CD4-positive, alpha-beta memory T cell (primary cell): ENCODE measurements around the gene ANKRD17. TPM values are rescaled to one million over a fixed set of nuclear protein-coding genes. Genes with fewer than 3 reads are reported as not detected.
A peak's percentile ranks its signal among the peaks of the same experiment; 100 is the strongest.
"Not testable (repeated sequence)": the region's sequence is repeated elsewhere in the genome, so short reads cannot be mapped to it uniquely, and the experiment has no call there.

Experiments
- CTCF ChIA-PET: fragments of 350-600 bp; sonication (Branson Sonifier 250); formaldehyde crosslinking; loops from one replicate; lab custom pipeline; 2021; ENCODE audit warnings: inconsistent platforms; ENCODE audit not compliant: partially characterized antibody; lab: Charles Lee
- POLR2A ChIA-PET: fragments of 350-600 bp; sonication (Branson Sonifier 250); formaldehyde crosslinking; loops from one replicate; lab custom pipeline; 2021; ENCODE audit not compliant: partially characterized antibody; lab: Charles Lee
- DNase-seq, 5 donors: peaks; one replicate each; pipeline versions ENCODE4 v3.0.0 to v3.0.0-alpha.2; 2020 to 2022; ENCODE audit warnings: mixed read lengths in 1 of 5
- H3K27ac ChIP-seq: one replicate; pipeline ENCODE4 v1.7.0; 2013; ENCODE audit warnings: low read depth, low read length
- H3K27me3 ChIP-seq: 2 replicates; pipeline ENCODE4 v1.7.0; 2013; ENCODE audit warnings: mild to moderate bottlenecking, low read length, moderate library complexity; ENCODE audit not compliant: insufficient read depth
- H3K36me3 ChIP-seq: 2 replicates; pipeline ENCODE4 v1.7.0; 2013; ENCODE audit warnings: mild to moderate bottlenecking, low read length, moderate library complexity; ENCODE audit not compliant: insufficient read depth
- H3K4me1 ChIP-seq: 2 replicates; pipeline ENCODE4 v1.7.0; 2013; ENCODE audit warnings: mild to moderate bottlenecking, low read length, moderate library complexity; ENCODE audit not compliant: insufficient read depth
- H3K4me3 ChIP-seq, 2 donors: one replicate each; pipeline ENCODE4 v1.7.0; 2013; ENCODE audit warnings: low read length in 2 of 2, mild to moderate bottlenecking in 1 of 2
- H3K9me3 ChIP-seq, 2 donors: one replicate each; pipeline ENCODE4 v1.7.0; 2013; ENCODE audit warnings: low read length in 2 of 2, control low read depth in 1 of 2; ENCODE audit not compliant: control insufficient read depth in 1 of 2
- H3K27ac Mint-ChIP-seq, 7 donors: one replicate each; pipeline ENCODE4 v1.8.0; 2020 to 2021; ENCODE audit warnings: mixed read lengths in 7 of 7, mild to moderate bottlenecking in 6 of 7, inconsistent platforms in 3 of 7, moderate library complexity in 3 of 7
- H3K27me3 Mint-ChIP-seq, 2 donors: one replicate each; pipeline ENCODE4 v1.8.0; 2020 to 2021; ENCODE audit warnings: mixed read lengths in 2 of 2
- H3K36me3 Mint-ChIP-seq, 2 donors: one replicate each; pipeline ENCODE4 v1.8.0; 2020 to 2021; ENCODE audit warnings: mixed read lengths in 2 of 2, inconsistent platforms in 1 of 2, mild to moderate bottlenecking in 1 of 2
- H3K4me1 Mint-ChIP-seq, 4 donors: one replicate each; pipeline ENCODE4 v1.8.0; 2020 to 2021; ENCODE audit warnings: mixed read lengths in 4 of 4, mild to moderate bottlenecking in 1 of 4
- H3K4me3 Mint-ChIP-seq, 8 donors: one replicate each; pipeline ENCODE4 v1.8.0; 2020 to 2021; ENCODE audit warnings: mixed read lengths in 8 of 8, mild to moderate bottlenecking in 7 of 8, moderate library complexity in 6 of 8, inconsistent platforms in 3 of 8
- H3K9me3 Mint-ChIP-seq, 8 donors: one replicate each; pipeline ENCODE4 v1.8.0; 2020 to 2021; ENCODE audit warnings: mixed read lengths in 8 of 8, mild to moderate bottlenecking in 5 of 8, inconsistent platforms in 3 of 8, moderate library complexity in 1 of 8
- intact Hi-C: fragments of 100-400 bp; cut with micrococcal nuclease; formaldehyde crosslinking; loops from one replicate; pipeline ENCODE4 v1.15.1; 2023
- polyA plus RNA-seq, 2 donors: library from polyadenylated mRNA; unstranded; fragments of 300-500 nt; fragmentation: Illumina TruSeq; gene quantifications; one replicate each; pipeline ENCODE4 v1.2.3, GENCODE V29; 2021
- total RNA-seq, 2 experiments: library from RNA; stranded (reverse); gene quantifications; one replicate each; pipeline ENCODE4 v1.2.3, GENCODE V29; 2021

The ANKRD17 gene, protein sequence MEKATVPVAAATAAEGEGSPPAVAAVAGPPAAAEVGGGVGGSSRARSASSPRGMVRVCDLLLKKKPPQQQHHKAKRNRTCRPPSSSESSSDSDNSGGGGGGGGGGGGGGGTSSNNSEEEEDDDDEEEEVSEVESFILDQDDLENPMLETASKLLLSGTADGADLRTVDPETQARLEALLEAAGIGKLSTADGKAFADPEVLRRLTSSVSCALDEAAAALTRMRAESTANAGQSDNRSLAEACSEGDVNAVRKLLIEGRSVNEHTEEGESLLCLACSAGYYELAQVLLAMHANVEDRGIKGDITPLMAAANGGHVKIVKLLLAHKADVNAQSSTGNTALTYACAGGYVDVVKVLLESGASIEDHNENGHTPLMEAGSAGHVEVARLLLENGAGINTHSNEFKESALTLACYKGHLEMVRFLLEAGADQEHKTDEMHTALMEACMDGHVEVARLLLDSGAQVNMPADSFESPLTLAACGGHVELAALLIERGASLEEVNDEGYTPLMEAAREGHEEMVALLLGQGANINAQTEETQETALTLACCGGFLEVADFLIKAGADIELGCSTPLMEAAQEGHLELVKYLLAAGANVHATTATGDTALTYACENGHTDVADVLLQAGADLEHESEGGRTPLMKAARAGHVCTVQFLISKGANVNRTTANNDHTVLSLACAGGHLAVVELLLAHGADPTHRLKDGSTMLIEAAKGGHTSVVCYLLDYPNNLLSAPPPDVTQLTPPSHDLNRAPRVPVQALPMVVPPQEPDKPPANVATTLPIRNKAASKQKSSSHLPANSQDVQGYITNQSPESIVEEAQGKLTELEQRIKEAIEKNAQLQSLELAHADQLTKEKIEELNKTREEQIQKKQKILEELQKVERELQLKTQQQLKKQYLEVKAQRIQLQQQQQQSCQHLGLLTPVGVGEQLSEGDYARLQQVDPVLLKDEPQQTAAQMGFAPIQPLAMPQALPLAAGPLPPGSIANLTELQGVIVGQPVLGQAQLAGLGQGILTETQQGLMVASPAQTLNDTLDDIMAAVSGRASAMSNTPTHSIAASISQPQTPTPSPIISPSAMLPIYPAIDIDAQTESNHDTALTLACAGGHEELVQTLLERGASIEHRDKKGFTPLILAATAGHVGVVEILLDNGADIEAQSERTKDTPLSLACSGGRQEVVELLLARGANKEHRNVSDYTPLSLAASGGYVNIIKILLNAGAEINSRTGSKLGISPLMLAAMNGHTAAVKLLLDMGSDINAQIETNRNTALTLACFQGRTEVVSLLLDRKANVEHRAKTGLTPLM (N-terminal part only)
- total RNA-seq (10 to 100 TPM; 58.4 to 58.7 TPM), polyA plus RNA-seq (10 to 100 TPM in 1 of 2 donors, 1 to 10 TPM in 1; 7.9 to 15.8 TPM)

DNA sequence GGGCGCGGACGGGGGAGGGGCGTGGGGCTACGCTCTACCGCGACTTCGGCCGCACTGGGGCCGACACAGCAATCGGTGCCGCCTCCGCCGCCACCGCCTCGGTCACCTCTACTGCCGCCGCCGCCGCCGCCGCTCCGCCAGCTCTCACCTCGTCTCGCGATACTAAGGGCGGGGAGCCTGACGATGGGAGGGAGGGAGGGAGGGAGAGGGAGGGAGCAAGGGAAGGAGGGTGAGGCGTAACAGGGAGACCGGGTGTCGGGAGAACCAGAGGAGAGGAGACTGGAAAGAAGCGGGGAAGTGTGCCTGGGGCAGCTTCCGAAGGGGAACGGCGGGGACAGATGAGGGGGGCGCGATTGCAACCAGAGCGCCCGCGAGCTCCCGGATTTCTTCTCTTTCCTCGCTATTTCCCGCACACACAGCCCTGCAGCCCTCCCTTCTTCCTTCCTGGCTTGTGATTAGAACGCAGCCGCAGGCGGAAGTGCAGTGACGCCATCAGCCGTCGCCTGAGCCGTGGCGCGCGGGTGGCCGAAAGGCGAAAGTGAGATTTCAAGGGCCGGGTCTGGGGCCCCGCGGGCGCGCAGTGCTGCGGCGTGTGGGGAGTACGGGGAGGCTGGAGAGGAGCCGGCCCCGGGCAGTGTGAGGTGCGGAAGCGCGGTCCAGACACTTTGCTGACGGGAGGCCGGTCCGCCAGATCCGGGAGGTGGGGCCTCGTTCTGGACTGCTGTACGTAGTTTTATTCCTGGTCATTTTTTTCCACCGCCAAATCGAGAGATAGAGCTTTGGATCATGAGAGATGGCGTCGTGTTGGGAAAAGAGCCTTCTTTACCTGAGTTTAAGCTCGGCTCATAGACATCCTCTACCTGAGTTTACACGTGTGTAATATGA lies at the start of gene ANKRD17:
ANKRD17 (minus strand) TSS at position 113 of the 885 bp plus-strand sequence. CDS start 130 bp downstream, outside the sequence.
- peak within 1 kb of the TSS; percentile 84 to 92 for H3K4me3 ChIP-seq
- H3K27ac ChIP-seq = peak within 1 kb of the TSS; percentile 94
- H3K36me3 ChIP-seq = no peaks in the 10 kb centered on the region
- Mint-ChIP-seq H3K4me3 (peak within 1 kb of the TSS; percentile 99 to 100 (median 100)), H3K4me1 (peaks cover 37 to 81% (median 54%) of the 10 kb centered on the region in 4 donors), H3K27me3 (no peaks in the 10 kb centered on the region), H3K9me3 (no peaks in the 10 kb centered on the region), H3K36me3 (peaks cover 0 to 33% of the 10 kb centered on the region in 2 donors), H3K27ac (peak within 1 kb of the TSS; percentile 100)
- H3K4me1 ChIP-seq = peaks cover 51% of the 10 kb centered on the region
- ChIA-PET CTCF (interaction anchor here (0.7 to 4.5 kb wide), 13 partner anchors 9 to 194 kb away, joined by 3 to 24 read pairs (median 4); partner anchors contain the start of gene COX18), POLR2A (interaction anchor here (0.5 to 4.2 kb wide), 16 partner anchors 16 to 899 kb away, joined by 3 to 59 read pairs (median 4); partner anchors contain the start of genes COX18 and MTHFD2L)
- intact Hi-C loops = loop anchor here (1.0 to 5.0 kb wide), 3 partner anchors 36 to 898 kb away; partner anchors contain the start of genes COX18 and MTHFD2L
- H3K9me3 ChIP-seq = no peaks in the 10 kb centered on the region
- DNase-seq = peak; percentile 90 to 92 (median 92)
- no peaks in the 10 kb centered on the region for H3K27me3 ChIP-seq

DNA sequence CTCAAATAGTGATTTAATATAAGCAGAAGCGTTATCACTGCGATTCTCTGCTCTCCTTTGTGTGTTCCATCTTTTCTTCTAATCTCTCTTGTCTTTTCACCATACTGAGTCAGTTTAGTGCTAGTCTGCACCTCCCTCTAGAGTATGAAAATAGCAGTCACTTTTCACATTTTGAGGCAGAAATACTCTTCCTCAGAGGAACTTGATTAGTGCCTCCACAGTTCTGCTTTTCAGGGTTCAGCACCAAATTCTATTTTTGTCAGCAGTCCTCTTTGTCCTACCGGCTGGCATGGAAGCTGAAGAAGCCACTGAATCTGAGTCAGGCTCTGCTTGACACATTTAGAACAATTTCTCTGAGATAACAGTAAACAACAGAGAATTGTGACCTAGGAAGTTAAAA lies 49.7 kb upstream of the ANKRD17 start:
- Mint-ChIP-seq H3K27me3 (no peaks in the 10 kb centered on the region), H3K4me1 (no peaks in the 10 kb centered on the region), H3K27ac (peak overlapping the region in 1 of 7 donors; percentile 87), H3K36me3 (no peaks in the 10 kb centered on the region), H3K9me3 (no peaks in the 10 kb centered on the region), H3K4me3 (no peak overlapping the region)
- ChIA-PET POLR2A (no interaction called here), CTCF (interaction anchor here (1.8 kb wide), 1 partner anchor 15 kb away, joined by 4 read pairs; no protein-coding TSS in a partner anchor)
- Histone ChIP-seq H3K27ac (no peak overlapping the region), H3K27me3 (no peaks in the 10 kb centered on the region), H3K4me1 (no peaks in the 10 kb centered on the region), H3K36me3 (no peaks in the 10 kb centered on the region), H3K9me3 (no peaks in the 10 kb centered on the region), H3K4me3 (no peak overlapping the region)
- intact Hi-C loops = no loop called here
- DNase-seq = no peak

DNA sequence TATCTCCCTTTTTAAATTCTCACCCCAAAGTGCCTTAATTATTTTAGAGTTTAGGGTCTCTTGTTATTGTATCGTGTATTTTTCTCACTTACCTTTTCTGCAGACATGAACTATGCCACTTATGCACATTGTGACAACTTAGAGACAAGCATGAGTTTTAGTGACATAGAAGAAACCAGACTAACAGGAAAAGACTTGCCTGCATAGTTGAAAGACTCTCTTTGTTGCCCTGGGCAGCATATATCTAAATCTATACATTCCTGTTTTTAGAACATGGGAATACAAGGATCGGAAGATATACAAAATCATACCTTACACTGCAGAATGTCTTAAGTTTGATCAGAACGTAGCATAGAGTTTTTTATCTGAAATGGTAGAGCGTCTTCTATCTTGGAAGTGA lies 45.1 kb upstream of the ANKRD17 start:
- no peaks in the 10 kb centered on the region for H3K27me3 ChIP-seq
- no peak overlapping the region for H3K27ac ChIP-seq
- H3K4me1 Mint-ChIP-seq = peaks cover 0 to 3% (median 0%) of the 10 kb centered on the region in 4 donors
- H3K4me3 Mint-ChIP-seq = no peak overlapping the region
- no peaks in the 10 kb centered on the region for H3K36me3 ChIP-seq
- peaks cover 0 to 10% of the 10 kb centered on the region in 2 donors for H3K9me3 ChIP-seq
- H3K4me1 ChIP-seq = no peaks in the 10 kb centered on the region
- H3K9me3 Mint-ChIP-seq = peaks cover 0 to 23% (median 20%) of the 10 kb centered on the region in 8 donors
- H3K4me3 ChIP-seq = no peak overlapping the region
- CTCF ChIA-PET = no interaction called here
- H3K36me3 Mint-ChIP-seq = peaks cover 0 to under 1% of the 10 kb centered on the region in 2 donors
- no peaks in the 10 kb centered on the region for H3K27me3 Mint-ChIP-seq
- H3K27ac Mint-ChIP-seq = no peak overlapping the region
- intact Hi-C loops = no loop called here
- POLR2A ChIA-PET = no interaction called here
- DNase-seq = no peak

DNA sequence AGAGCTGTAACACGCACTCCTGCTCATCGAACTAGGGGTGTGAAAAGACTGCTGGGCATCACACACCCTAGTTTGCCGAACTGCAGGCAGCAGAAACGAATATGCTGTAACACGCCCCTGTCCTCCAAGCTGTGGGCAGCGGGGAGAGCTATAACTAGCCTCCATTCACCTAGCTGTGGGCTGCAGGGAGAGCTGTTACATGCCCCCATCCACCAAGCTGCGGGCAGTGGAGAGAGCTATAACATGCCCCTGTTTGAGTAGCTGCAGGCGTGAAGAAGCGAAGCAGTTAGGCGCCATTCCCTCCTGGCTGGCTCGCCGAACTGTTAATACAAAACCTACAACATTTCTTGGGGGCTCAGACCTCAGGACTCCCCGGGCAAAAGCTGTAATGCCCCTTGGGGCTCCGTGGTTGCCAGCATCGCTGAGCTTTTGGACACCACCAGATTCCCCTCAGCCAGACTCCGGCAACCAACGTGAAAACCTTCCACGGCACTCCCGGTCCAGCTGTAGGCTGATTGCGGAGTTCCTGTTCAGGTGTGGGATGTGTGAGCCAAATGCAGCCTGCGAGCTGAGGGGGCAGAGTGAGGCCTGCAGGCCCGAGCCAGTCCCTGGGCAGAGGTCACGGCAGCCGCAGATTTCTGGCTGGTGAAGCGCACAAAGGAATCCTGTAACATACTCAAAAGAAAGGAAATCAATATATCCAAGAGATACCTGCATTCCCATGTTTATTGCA lies 41.1 kb upstream of the ANKRD17 start:
- Histone ChIP-seq H3K4me3 (no peak overlapping the region), H3K27me3 (no peaks in the 10 kb centered on the region), H3K36me3 (no peaks in the 10 kb centered on the region), H3K9me3 (peaks cover 0 to 10% of the 10 kb centered on the region in 2 donors), H3K27ac (no peak overlapping the region), H3K4me1 (no peaks in the 10 kb centered on the region)
- POLR2A ChIA-PET = no interaction called here
- no peaks in the 10 kb centered on the region for H3K27me3 Mint-ChIP-seq
- H3K36me3 Mint-ChIP-seq = peaks cover 4 to 18% of the 10 kb centered on the region in 2 donors
- no peak overlapping the region for H3K4me3 Mint-ChIP-seq
- CTCF ChIA-PET = no interaction called here
- H3K4me1 Mint-ChIP-seq = peaks cover 0 to 3% (median 0%) of the 10 kb centered on the region in 4 donors
- intact Hi-C loops = no loop called here
- no peak for DNase-seq
- no peak overlapping the region for H3K27ac Mint-ChIP-seq
- peaks cover 0 to 54% (median 49%) of the 10 kb centered on the region in 8 donors for H3K9me3 Mint-ChIP-seq

DNA sequence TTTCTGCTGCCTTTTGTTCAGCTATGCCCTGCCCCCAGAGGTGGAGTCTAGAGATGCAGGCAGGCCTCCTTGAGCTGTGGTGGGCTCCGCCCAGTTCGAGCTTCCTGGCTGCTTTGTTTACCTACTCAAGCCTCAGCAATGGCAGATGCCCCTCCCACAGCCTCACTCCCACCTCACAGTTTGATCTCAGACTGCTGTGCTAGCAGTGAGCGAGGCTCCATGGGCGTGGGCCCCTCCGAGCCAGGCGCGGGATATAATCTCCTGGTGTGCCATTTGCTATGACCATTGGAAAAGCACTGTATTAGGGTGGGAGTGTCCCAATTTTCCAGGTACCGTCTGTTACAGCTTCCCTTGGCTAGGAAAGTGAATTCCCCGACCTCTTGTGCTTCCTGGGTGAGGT lies 34.1 kb upstream of the ANKRD17 start:
- H3K27me3 ChIP-seq, intact Hi-C loops, H3K4me1 ChIP-seq, H3K36me3 ChIP-seq, DNase-seq, H3K27ac Mint-ChIP-seq, H3K9me3 ChIP-seq, H3K4me1 Mint-ChIP-seq, H3K4me3 Mint-ChIP-seq, H3K27ac ChIP-seq, H3K27me3 Mint-ChIP-seq, H3K4me3 ChIP-seq: not testable (repeated sequence)
- ChIA-PET CTCF (interaction anchor here (1.3 kb wide), 1 partner anchor 17 kb away, joined by 4 read pairs; no protein-coding TSS in a partner anchor), POLR2A (interaction anchor here (1.0 kb wide), 1 partner anchor 34 kb away, joined by 3 read pairs; the partner anchor contains the start of gene ANKRD17)
- Mint-ChIP-seq H3K36me3 (peaks cover 26 to 33% of the 10 kb centered on the region in 2 donors), H3K9me3 (peaks cover 4 to 84% (median 59%) of the 10 kb centered on the region in 8 donors)
